DMS79 (cell line): ENCODE measurements around the gene CALM1.
A peak's percentile ranks its signal among the peaks of the same experiment; 100 is the strongest.

Source experiments
- DNase-seq: peaks from one replicate; lab custom pipeline; 2025; lab: John Stamatoyannopoulos, UW

Gene CALM1

GRCh38 chr14:90443161-90444076 lies 46.6 kb downstream of the CALM1 start:
- DNase-seq, result no peak

DNA sequence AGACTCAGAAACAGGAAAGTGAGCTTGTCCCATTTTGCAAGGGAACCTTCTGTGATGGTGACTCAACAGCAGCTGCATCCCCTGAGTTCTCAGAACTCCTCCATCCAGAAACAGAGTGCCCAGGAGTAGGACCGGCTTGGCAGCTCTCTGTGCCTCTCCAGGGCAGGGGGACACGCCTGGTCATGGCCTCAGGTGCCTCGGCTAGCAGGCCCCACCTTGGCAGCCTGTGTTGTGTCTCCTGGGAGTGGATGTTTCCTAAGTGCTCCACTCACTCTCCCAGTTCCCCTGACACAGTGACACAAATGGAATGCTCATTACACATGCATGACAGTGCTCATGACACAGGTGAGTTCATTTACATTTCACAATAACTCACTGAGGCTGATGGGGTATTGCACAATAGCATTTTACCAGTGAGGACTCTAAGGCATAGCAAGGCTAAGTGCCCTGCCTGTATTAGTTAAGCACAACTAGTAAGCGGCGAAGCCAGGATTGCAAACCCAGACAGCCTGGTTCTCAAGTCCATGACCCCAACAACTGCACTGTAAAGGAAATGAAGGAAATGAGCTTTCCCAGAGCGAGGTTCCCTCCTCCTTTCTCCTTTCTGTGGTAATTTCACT lies 47.4 kb downstream of the CALM1 start:
- DNase-seq, result peak; percentile 95

- no peak for DNase-seq
Observed at GRCh38 chr14:90445011-90445410, 48.2 kb downstream of the CALM1 start.

- no peak for DNase-seq
Observed at GRCh38 chr14:90446405-90446804, 49.6 kb downstream of the CALM1 start.

DNA sequence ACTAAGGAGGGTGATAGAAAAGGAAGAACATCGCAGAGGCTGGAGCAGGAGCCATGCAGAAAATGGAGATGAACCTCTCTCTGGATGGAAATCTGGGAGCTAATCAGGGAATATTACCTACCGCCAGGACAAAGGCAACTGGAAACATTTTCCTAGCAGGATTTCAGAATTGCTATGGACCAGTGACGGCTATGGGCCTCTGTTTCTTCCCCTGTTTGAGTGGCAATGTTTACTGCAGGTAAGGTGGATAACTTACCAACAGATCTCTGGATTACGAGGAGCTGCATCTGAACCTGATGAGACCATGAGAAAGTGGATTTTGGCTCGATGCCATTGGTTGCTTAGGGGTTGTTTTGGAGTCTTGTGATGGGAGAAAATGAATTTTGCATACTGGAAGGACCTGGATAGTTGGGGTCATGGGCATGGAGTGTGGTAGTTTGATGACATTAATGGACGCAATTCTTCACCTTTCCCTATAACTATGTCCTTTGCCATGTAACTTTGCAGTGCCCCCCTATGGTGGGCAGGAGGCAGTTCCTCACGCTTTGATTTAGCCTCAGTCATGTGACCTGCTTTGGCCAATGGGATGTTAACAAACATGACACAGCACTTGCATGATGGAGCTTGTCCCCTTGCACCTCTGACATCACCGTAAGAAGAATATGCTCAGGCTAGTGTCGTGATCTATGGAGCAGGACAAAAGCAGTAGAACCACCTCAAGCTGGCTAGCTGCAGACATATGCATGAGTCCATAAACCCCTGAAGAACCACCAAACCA lies 51.1 kb downstream of the CALM1 start:
- DNase-seq, result no peak

DNA sequence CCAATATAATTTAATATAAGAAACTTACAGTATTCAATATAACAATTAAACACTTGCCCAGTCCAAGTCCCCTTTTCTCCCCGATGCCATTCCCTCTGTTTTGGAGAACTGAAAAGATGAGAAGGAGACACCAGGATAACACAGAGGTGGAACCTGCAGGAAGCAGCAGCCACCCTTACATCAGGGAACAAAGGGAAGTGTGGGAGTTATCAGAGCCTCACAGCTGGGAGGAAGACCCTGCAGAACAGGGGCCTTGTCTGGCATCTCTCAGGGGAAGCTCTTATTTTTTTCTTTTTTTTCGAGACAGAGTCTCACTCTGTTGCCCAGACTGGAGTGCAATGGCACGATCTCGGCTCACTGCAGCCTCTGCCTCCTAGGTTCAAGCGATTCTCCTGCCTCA lies 52.6 kb downstream of the CALM1 start:
- no peak for DNase-seq

DNA sequence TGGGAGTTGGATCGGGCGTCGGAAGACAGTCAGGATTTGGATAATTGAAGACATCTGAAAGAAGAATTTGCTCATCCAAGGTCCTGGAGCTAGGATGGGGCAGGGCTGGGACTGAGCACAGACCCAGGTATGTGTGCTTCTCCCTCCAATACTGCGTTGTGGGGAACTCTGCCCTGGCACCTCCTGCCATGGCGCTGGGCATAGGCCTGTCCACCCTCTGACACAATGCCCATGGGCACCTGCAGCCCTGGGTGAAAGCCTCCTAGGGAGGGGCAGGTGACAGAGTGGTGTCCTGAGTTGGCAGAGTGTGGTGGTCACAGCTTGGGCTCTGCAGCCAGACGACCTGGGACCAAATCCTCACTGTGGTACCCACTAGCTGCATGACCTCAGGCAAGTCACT lies 53.3 kb downstream of the CALM1 start:
- DNase-seq, result no peak

DNA sequence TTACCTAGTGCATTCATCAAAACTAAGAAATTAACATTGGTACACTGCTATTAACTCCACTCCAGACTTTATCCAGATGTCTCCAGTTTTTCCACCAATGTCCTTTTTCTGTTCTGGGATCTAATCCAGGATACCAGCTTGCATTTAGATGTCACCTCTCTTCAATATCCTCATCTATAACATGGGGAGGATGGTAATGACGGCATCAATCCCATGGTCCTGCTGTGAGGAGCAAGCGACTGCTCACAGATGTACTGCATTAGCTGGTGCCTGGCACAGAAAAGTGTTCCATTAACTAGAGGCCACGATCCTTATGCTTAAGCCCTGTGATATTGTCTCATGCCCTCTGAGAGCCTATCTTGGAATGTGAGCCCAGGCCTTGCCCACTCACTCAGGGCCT lies 53.8 kb downstream of the CALM1 start:
- no peak for DNase-seq

GRCh38 chr14:90451443-90451842 lies 54.6 kb downstream of the CALM1 start:
- DNase-seq, result no peak

GRCh38 chr14:90451961-90452360 lies 55.1 kb downstream of the CALM1 start:
- no peak for DNase-seq

- no peak for DNase-seq
Observed at GRCh38 chr14:90452366-90452765, 55.5 kb downstream of the CALM1 start.

GRCh38 chr14:90453401-90453951 lies 56.6 kb downstream of the CALM1 start:
- no peak for DNase-seq

- no peak for DNase-seq
Observed at GRCh38 chr14:90454041-90455000, 57.5 kb downstream of the CALM1 start.

DNA sequence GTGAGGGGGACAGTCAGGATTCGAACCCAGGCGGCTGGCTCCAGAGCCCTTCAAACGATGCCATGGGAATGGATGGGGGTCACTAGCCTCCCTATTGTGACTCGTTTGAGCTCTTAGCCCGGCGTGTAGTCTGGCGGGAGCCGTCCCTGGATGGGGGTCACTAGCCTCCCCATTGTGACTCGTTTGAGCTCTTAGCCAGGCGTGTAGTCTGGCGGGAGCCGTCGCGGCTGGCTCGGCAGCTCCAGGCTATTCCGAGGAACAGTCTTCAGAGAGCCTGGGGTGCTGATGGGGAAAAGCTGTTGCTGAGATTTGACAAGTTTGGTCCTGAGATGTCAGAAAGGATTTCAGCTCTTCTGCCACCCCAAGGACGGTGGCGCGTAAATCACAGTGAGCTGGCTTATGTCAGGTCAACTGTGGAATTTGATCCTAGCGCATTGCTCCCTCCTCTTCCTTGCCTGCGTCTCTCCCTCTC lies 58.3 kb downstream of the CALM1 start:
- DNase-seq, result no peak

- DNase-seq, result no peak
Observed at GRCh38 chr14:90456551-90456950, 59.7 kb downstream of the CALM1 start.

DNA sequence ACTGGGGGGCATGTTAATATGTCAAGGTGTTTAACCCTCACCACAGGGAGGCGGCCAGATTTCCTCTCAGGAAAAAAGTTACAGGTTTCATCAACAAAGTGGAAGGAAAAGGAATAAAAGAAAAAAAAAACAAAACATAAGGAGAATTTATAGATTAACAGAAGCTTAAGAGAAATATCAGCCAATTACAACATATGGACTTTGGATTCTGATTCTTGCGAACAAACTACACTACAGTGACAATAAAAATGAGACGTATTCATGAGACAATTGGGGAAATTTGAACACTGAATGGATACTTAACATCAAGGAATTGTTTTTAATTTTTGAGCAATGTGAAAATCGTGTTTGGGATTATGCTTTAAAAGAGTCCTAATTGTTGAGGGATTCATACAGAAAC lies 60.4 kb downstream of the CALM1 start:
- no peak for DNase-seq
